Caco-2 (cell line): Measurements from ENCODE around the gene ASB1. TPM values are rescaled to one million over a fixed set of nuclear protein-coding genes. Genes with fewer than 3 reads are reported as not detected.

Experiments used
- Bru-seq: library from RNA; stranded (reverse); fragments of 400-500 nt; gene quantifications from one replicate; lab custom pipeline; 2021; lab: Mats Ljungman, UMichigan
- BruChase-seq, 2 experiments: library from RNA; stranded (reverse); fragments of 400-500 nt; gene quantifications; one replicate each; lab custom pipeline; 2021; lab: Mats Ljungman, UMichigan
- BruUV-seq: library from RNA; stranded (reverse); fragments of 400-500 nt; replicated peaks from 2 replicates; lab custom pipeline; 2021; lab: Mats Ljungman, UMichigan
- CTCF ChIA-PET: fragments of 300-600 bp; sonication (Branson Sonifier 250); formaldehyde crosslinking; loops from one replicate; lab custom pipeline; 2022; ENCODE audit warnings: antibody characterized with exemption; lab: Charles Lee
- POLR2A ChIA-PET: fragments of 300-600 bp; sonication (Branson Sonifier 250); formaldehyde crosslinking; loops from one replicate; lab custom pipeline; 2022; ENCODE audit warnings: antibody characterized with exemption; lab: Charles Lee
- DNase-seq, 2 experiments: peaks; one replicate each; pipeline versions ENCODE4 v3.0.0 to v3.0.0-alpha.2; 2020 to 2022
- H3K27me3 ChIP-seq: replicated peaks from 2 replicates; pipeline ENCODE4 v1.6.0; 2011; ENCODE audit warnings: low read length; ENCODE audit not compliant: control insufficient read depth, insufficient read depth
- H3K36me3 ChIP-seq: 2 replicates; pipeline ENCODE4 v1.5.1; 2011; ENCODE audit warnings: low read length; ENCODE audit not compliant: control insufficient read depth, insufficient read depth
- H3K4me1 ChIP-seq: fragments of 250-450 bp; sonication (Bioruptor Pico); 2 replicates; pipeline ENCODE4 v1.5.1; 2020; ENCODE audit warnings: mild to moderate bottlenecking
- H3K4me3 ChIP-seq: 2 replicates; pipeline ENCODE4 v1.5.1; 2011; ENCODE audit warnings: low read depth, mild to moderate bottlenecking, control low read depth, low read length
- H3K9me3 ChIP-seq: fragments of 250-450 bp; sonication (Bioruptor Pico); 2 replicates; pipeline ENCODE4 v1.5.1; 2020; ENCODE audit warnings: mild to moderate bottlenecking, moderate library complexity
- H3K27ac Mint-ChIP-seq: one replicate; pipeline ENCODE4 v1.8.0; 2022; ENCODE audit warnings: mixed read lengths; ENCODE audit not compliant: unreplicated experiment
- H3K27me3 Mint-ChIP-seq: one replicate; pipeline ENCODE4 v1.8.0; 2022; ENCODE audit warnings: mixed read lengths; ENCODE audit not compliant: insufficient read depth, unreplicated experiment
- H3K36me3 Mint-ChIP-seq: one replicate; pipeline ENCODE4 v1.8.0; 2022; ENCODE audit warnings: mild to moderate bottlenecking, mixed read lengths; ENCODE audit not compliant: insufficient read depth, unreplicated experiment
- H3K4me1 Mint-ChIP-seq: one replicate; pipeline ENCODE4 v1.8.0; 2022; ENCODE audit warnings: low read depth, mixed read lengths; ENCODE audit not compliant: unreplicated experiment
- H3K4me3 Mint-ChIP-seq: one replicate; pipeline ENCODE4 v1.8.0; 2022; ENCODE audit warnings: mild to moderate bottlenecking, moderate library complexity, mixed read lengths; ENCODE audit not compliant: unreplicated experiment
- H3K9me3 Mint-ChIP-seq: one replicate; pipeline ENCODE4 v1.8.0; 2022; ENCODE audit warnings: mixed read lengths; ENCODE audit not compliant: unreplicated experiment
- intact Hi-C: fragments of 100-400 bp; cut with micrococcal nuclease; formaldehyde crosslinking; loops from one replicate; pipeline ENCODE4 v1.10.0; 2022; ENCODE audit not compliant: unreplicated experiment
- long read RNA-seq: library from polyadenylated mRNA; stranded (forward); transcript quantifications from one replicate; pipeline ENCODE4 v2.0.0, GENCODE V29; 2022
- total RNA-seq: library from RNA; stranded (reverse); gene quantifications from 2 replicates; pipeline ENCODE4 v1.2.3, GENCODE V29; 2022
- TF ChIP-seq, protein P1 (sequence below), 2 experiments: fragments of 200-600 bp in 1 of 2; IDR thresholded peaks; 1 replicate in 1 of 2; 2 replicates in 1 of 2; pipeline versions ENCODE4 v1.5.1 to v1.8.0; 2011 to 2022; ENCODE audit warnings: antibody characterized with exemption in 1 of 2, control low read depth in 1 of 2, inconsistent platforms in 1 of 2, low read depth in 1 of 2, low read length in 1 of 2, mild to moderate bottlenecking in 1 of 2, moderate library complexity in 1 of 2; ENCODE audit not compliant: insufficient read depth in 1 of 2, severe bottlenecking in 1 of 2, unreplicated experiment in 1 of 2

The ASB1 gene, protein sequence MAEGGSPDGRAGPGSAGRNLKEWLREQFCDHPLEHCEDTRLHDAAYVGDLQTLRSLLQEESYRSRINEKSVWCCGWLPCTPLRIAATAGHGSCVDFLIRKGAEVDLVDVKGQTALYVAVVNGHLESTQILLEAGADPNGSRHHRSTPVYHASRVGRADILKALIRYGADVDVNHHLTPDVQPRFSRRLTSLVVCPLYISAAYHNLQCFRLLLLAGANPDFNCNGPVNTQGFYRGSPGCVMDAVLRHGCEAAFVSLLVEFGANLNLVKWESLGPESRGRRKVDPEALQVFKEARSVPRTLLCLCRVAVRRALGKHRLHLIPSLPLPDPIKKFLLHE
- 14.2 and 16.9 TPM in 2 replicates for total RNA-seq
- percentile 70 among the genes with signal in this experiment for Bru-seq, nascent RNA
- BruChase-seq, experiment 1, labeled RNA remaining after a 2-hour chase, result percentile 75 among the genes with signal in this experiment
- BruChase-seq, experiment 2, labeled RNA remaining after a 6-hour chase, result percentile 66 among the genes with signal in this experiment
- long read RNA-seq, full-length matches to known transcripts, result 9 of 14 reads
- long read RNA-seq, partial matches to known transcripts, result 0 of 14 reads
- long read RNA-seq, other reads (novel, unspliced or antisense), result 5 of 14 reads

- Mint-ChIP-seq H3K4me1 (no peaks in the 10 kb centered on the region), H3K27ac (peak within 1 kb of the TSS; percentile 48), H3K4me3 (peak within 1 kb of the TSS; percentile 81), H3K9me3 (no peaks in the 10 kb centered on the region), H3K36me3 (peaks cover 21% of the 10 kb centered on the region), H3K27me3 (no peaks in the 10 kb centered on the region)
- Histone ChIP-seq H3K36me3 (no peaks in the 10 kb centered on the region), H3K9me3 (no peaks in the 10 kb centered on the region), H3K27me3 (no peaks in the 10 kb centered on the region), H3K4me3 (peak within 1 kb of the TSS; percentile 88), H3K4me1 (0 out of 2 replicates have a peak, but pooled peaks cover 6% of the 10 kb centered on the region)
- peak; percentile 74 to 76 for DNase-seq
- no TSS peak for BruUV-seq
- intact Hi-C loops, result loop anchor here (2.0 kb wide), 1 partner anchor 70 kb away; no protein-coding TSS in a partner anchor
- POLR2A ChIA-PET, result no interaction called here
- TF ChIP-seq, protein P1, sequence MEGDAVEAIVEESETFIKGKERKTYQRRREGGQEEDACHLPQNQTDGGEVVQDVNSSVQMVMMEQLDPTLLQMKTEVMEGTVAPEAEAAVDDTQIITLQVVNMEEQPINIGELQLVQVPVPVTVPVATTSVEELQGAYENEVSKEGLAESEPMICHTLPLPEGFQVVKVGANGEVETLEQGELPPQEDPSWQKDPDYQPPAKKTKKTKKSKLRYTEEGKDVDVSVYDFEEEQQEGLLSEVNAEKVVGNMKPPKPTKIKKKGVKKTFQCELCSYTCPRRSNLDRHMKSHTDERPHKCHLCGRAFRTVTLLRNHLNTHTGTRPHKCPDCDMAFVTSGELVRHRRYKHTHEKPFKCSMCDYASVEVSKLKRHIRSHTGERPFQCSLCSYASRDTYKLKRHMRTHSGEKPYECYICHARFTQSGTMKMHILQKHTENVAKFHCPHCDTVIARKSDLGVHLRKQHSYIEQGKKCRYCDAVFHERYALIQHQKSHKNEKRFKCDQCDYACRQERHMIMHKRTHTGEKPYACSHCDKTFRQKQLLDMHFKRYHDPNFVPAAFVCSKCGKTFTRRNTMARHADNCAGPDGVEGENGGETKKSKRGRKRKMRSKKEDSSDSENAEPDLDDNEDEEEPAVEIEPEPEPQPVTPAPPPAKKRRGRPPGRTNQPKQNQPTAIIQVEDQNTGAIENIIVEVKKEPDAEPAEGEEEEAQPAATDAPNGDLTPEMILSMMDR (IDR thresholded peaks at IDR 0.05; ENCODE audit: insufficient read depth in 1 of 2, low read depth in 1 of 2, low read length in 1 of 2, severe bottlenecking in 1 of 2, unreplicated experiment in 1 of 2), result no peak
- CTCF ChIA-PET, result no interaction called here
These were observed at the start of gene ASB1 for GRCh38 chr2:238426568-238427434. Gene ASB1, plus strand, starts transcription at chr2:238426927. Its CDS starts 144 bp downstream, at chr2:238427071.

GRCh38 chr2:238378230-238379095, 48.3 kb upstream of the ASB1 start:
- DNase-seq, result no peak
- H3K36me3 Mint-ChIP-seq, result no peaks in the 10 kb centered on the region
- H3K27me3 Mint-ChIP-seq, result no peaks in the 10 kb centered on the region
- ChIA-PET CTCF (no interaction called here), POLR2A (no interaction called here)
- no TSS peak for BruUV-seq
- no peak overlapping the region for H3K27ac Mint-ChIP-seq
- Histone ChIP-seq H3K36me3 (no peaks in the 10 kb centered on the region), H3K4me3 (no peak overlapping the region), H3K4me1 (no peaks in the 10 kb centered on the region), H3K27me3 (no peaks in the 10 kb centered on the region), H3K9me3 (no peaks in the 10 kb centered on the region)
- peaks cover 10% of the 10 kb centered on the region for H3K9me3 Mint-ChIP-seq
- TF ChIP-seq, protein P1 (IDR thresholded peaks at IDR 0.05; ENCODE audit: insufficient read depth in 1 of 2, low read depth in 1 of 2, low read length in 1 of 2, severe bottlenecking in 1 of 2, unreplicated experiment in 1 of 2), result no peak
- intact Hi-C loops, result no loop called here
- H3K4me1 Mint-ChIP-seq, result peaks cover 7% of the 10 kb centered on the region
- H3K4me3 Mint-ChIP-seq, result no peak overlapping the region
